Nephron (organoid): Measurements from ENCODE around the gene TMCO4.

Experiments used
- H3K27ac Mint-ChIP-seq, 3 experiments: 2 replicates each; pipeline ENCODE4 v1.8.0; 2020; ENCODE audit warnings: mixed read lengths in 3 of 3, mild to moderate bottlenecking in 2 of 3, moderate library complexity in 1 of 3
- H3K27me3 Mint-ChIP-seq: 2 replicates; pipeline ENCODE4 v1.8.0; 2021; ENCODE audit warnings: low read depth, mild to moderate bottlenecking, moderate library complexity, mixed read lengths
- H3K36me3 Mint-ChIP-seq: 2 replicates; pipeline ENCODE4 v1.8.0; 2020; ENCODE audit warnings: low read depth, mixed read lengths
- H3K4me1 Mint-ChIP-seq: 2 replicates; pipeline ENCODE4 v1.8.0; 2020; ENCODE audit warnings: mixed read lengths
- H3K4me3 Mint-ChIP-seq, 3 experiments: 2 replicates each; pipeline ENCODE4 v1.8.0; 2020; ENCODE audit warnings: mild to moderate bottlenecking in 3 of 3, mixed read lengths in 3 of 3, moderate library complexity in 2 of 3
- H3K9me3 Mint-ChIP-seq: 2 replicates; pipeline ENCODE4 v1.8.0; 2020; ENCODE audit warnings: mixed read lengths
- CTCF ChIP-seq, 3 experiments: fragments of 200-600 bp; sonication (generic); IDR thresholded peaks; one replicate each; pipeline ENCODE4 v1.5.0; 2021; ENCODE audit warnings: antibody characterized with exemption in 3 of 3; ENCODE audit not compliant: unreplicated experiment in 3 of 3

The TMCO4 gene

GRCh38 chr1:19696820-19697219 lies 102.9 kb downstream of the TMCO4 start:
- Mint-ChIP-seq H3K4me3 (no peak overlapping the region), H3K36me3 (no peaks in the 10 kb centered on the region), H3K9me3 (no peaks in the 10 kb centered on the region), H3K4me1 (no peaks in the 10 kb centered on the region), H3K27me3 (no peaks in the 10 kb centered on the region), H3K27ac (no peak overlapping the region)
- TF ChIP-seq CTCF (IDR thresholded peaks at IDR 0.05; ENCODE audit: unreplicated experiment in 3 of 3), result no peak

DNA sequence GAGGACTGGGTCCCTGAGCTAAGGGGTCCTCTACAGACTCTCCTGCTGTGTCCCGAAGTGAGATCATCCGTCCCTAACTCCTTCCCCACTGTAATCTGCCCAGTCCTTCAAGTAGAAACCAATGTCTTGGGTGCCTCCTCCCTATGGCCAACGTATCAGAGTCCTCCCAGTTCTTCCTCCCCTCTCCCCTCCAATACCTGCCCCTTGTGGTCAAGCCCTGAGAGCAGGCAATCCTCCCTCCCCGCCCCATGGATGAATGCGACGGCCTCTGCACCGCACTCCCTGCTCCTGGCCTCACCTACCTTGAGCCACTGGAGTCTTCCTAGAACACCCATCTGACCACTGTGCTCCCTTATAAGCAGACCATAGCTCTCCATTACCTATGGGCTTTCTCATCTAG lies 103.9 kb downstream of the TMCO4 start:
- Mint-ChIP-seq H3K36me3 (no peaks in the 10 kb centered on the region), H3K4me3 (no peak overlapping the region), H3K9me3 (no peaks in the 10 kb centered on the region), H3K27me3 (no peaks in the 10 kb centered on the region), H3K4me1 (no peaks in the 10 kb centered on the region), H3K27ac (no peak overlapping the region)
- no peak for TF ChIP-seq CTCF (IDR thresholded peaks at IDR 0.05; ENCODE audit: unreplicated experiment in 3 of 3)

DNA sequence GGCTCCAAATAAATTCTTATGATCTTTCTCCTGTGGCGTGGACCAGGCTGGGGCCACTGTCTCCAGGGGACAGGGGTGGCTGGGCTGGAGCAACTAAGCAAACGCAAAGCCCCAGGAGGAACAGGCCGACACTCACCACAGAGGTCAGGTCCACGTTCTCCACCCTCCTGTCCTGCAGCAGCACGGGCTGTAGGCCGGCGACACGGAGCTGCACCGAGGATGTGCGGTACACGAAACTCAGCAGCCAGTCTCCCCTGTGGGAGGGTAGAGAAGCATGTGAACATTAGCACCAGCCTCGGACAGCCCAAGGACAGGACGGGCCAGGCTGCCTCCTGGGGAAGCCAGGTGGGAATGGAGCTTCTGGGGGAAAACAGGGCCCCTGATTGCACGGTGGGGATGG lies 105.4 kb downstream of the TMCO4 start:
- no peaks in the 10 kb centered on the region for H3K36me3 Mint-ChIP-seq
- no peak overlapping the region for H3K4me3 Mint-ChIP-seq
- no peak overlapping the region for H3K27ac Mint-ChIP-seq
- H3K4me1 Mint-ChIP-seq, result no peaks in the 10 kb centered on the region
- no peaks in the 10 kb centered on the region for H3K27me3 Mint-ChIP-seq
- H3K9me3 Mint-ChIP-seq, result no peaks in the 10 kb centered on the region
- TF ChIP-seq CTCF (IDR thresholded peaks at IDR 0.05; ENCODE audit: unreplicated experiment in 3 of 3), result no peak

GRCh38 chr1:19690342-19690741 lies 109.4 kb downstream of the TMCO4 start:
- H3K9me3 Mint-ChIP-seq, result peaks cover 2% of the 10 kb centered on the region
- H3K4me3 Mint-ChIP-seq, result no peak overlapping the region
- H3K4me1 Mint-ChIP-seq, result no peaks in the 10 kb centered on the region
- H3K27me3 Mint-ChIP-seq, result peaks cover 4% of the 10 kb centered on the region
- no peaks in the 10 kb centered on the region for H3K36me3 Mint-ChIP-seq
- TF ChIP-seq CTCF (IDR thresholded peaks at IDR 0.05; ENCODE audit: unreplicated experiment in 3 of 3), result no peak
- H3K27ac Mint-ChIP-seq, result no peak overlapping the region

DNA sequence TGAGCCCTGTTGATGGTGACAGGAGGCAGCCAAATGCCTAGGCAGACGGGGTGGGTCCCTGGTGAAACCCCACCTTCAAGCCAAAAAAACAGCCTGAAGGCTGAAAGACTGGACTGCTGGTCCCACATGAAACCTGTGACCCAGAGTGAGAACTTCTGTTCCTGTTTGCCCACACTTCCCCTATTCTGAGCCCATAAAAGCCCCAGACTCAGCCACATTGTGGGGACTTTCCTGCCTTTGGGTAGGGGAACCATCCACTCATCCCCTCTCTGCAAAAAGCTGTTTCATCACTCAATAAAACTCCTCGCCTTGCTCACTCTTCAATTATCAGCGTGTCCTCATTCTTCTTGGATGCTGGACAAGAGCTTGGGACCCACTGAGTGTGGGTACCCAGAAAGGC lies 109.9 kb downstream of the TMCO4 start:
- no peak overlapping the region for H3K4me3 Mint-ChIP-seq
- peaks cover 4% of the 10 kb centered on the region for H3K27me3 Mint-ChIP-seq
- H3K9me3 Mint-ChIP-seq, result peaks cover 2% of the 10 kb centered on the region
- no peak for TF ChIP-seq CTCF (IDR thresholded peaks at IDR 0.05; ENCODE audit: unreplicated experiment in 3 of 3)
- H3K4me1 Mint-ChIP-seq, result no peaks in the 10 kb centered on the region
- H3K27ac Mint-ChIP-seq, result no peak overlapping the region
- H3K36me3 Mint-ChIP-seq, result no peaks in the 10 kb centered on the region

- no peak for TF ChIP-seq CTCF (IDR thresholded peaks at IDR 0.05; ENCODE audit: unreplicated experiment in 3 of 3)
- H3K36me3 Mint-ChIP-seq, result no peaks in the 10 kb centered on the region
- H3K27ac Mint-ChIP-seq, result no peak overlapping the region
- H3K27me3 Mint-ChIP-seq, result peaks cover 4% of the 10 kb centered on the region
- no peak overlapping the region for H3K4me3 Mint-ChIP-seq
- peaks cover 2% of the 10 kb centered on the region for H3K9me3 Mint-ChIP-seq
- H3K4me1 Mint-ChIP-seq, result no peaks in the 10 kb centered on the region
Observed at GRCh38 chr1:19689085-19689757, 110.5 kb downstream of the TMCO4 start.
